GM19351 (cell line): ENCODE results near the gene TOX3.

Experiments
- ATAC-seq: cut with Tn5 transposase; IDR thresholded peaks from one replicate; pipeline ENCODE4 v1.9.1; 2021; ENCODE audit warnings: mild to moderate bottlenecking, moderate library complexity; ENCODE audit not compliant: unreplicated experiment

The TOX3 gene

GRCh38 chr16:52494621-52495020 is 52.3 kb downstream of the TOX3 start:
- no peak for ATAC-seq

GRCh38 chr16:52494145-52494544 is 52.8 kb downstream of the TOX3 start:
- no peak for ATAC-seq

GRCh38 chr16:52492789-52493357 is 54.1 kb downstream of the TOX3 start:
- ATAC-seq = no peak

- no peak for ATAC-seq
Observed at GRCh38 chr16:52491216-52491615, 55.7 kb downstream of the TOX3 start.

- no peak for ATAC-seq
Observed at GRCh38 chr16:52489894-52490293, 57.0 kb downstream of the TOX3 start.

GRCh38 chr16:52488837-52489289 is 58.1 kb downstream of the TOX3 start:
- ATAC-seq = no peak

GRCh38 chr16:52487849-52488457 is 59.0 kb downstream of the TOX3 start:
- ATAC-seq = no peak

- no peak for ATAC-seq
Observed at GRCh38 chr16:52480237-52480636, 66.7 kb downstream of the TOX3 start.

GRCh38 chr16:52476111-52476510 is 70.8 kb downstream of the TOX3 start:
- ATAC-seq = no peak

GRCh38 chr16:52474679-52475078 is 72.3 kb downstream of the TOX3 start:
- no peak for ATAC-seq

- no peak for ATAC-seq
Observed at GRCh38 chr16:52473096-52473495, 73.8 kb downstream of the TOX3 start.

GRCh38 chr16:52471650-52472370 is 75.1 kb downstream of the TOX3 start:
- ATAC-seq = no peak

GRCh38 chr16:52470585-52470984 is 76.4 kb downstream of the TOX3 start:
- ATAC-seq = no peak

GRCh38 chr16:52469775-52470174 is 77.2 kb downstream of the TOX3 start:
- no peak for ATAC-seq

GRCh38 chr16:52469091-52469490 is 77.9 kb downstream of the TOX3 start:
- no peak for ATAC-seq

- ATAC-seq = no peak
Observed at GRCh38 chr16:52467753-52468152, 79.2 kb downstream of the TOX3 start.

GRCh38 chr16:52466994-52467393 is 79.9 kb downstream of the TOX3 start:
- no peak for ATAC-seq

- ATAC-seq = no peak
Observed at GRCh38 chr16:52465711-52466267, 81.2 kb downstream of the TOX3 start.

GRCh38 chr16:52463904-52464303 is 83.0 kb downstream of the TOX3 start:
- ATAC-seq = no peak

GRCh38 chr16:52462816-52463215 is 84.1 kb downstream of the TOX3 start:
- ATAC-seq = no peak

- no peak for ATAC-seq
Observed at GRCh38 chr16:52460639-52461178, 86.2 kb downstream of the TOX3 start.

GRCh38 chr16:52456368-52456767 is 90.6 kb downstream of the TOX3 start:
- ATAC-seq = no peak
